ENCODE data around the gene DYNC1H1.

The DYNC1H1 gene

GRCh38 chr14:102058146-102058545, 93.8 kb downstream of the DYNC1H1 start:
- TF ChIP-seq GATA3 (IDR thresholded peaks at IDR 0.05; ENCODE audit: low read depth, low read length) = no peak
- TF ChIP-seq GATA2 (IDR thresholded peaks at IDR 0.05; ENCODE audit: low read depth, low read length) = no peak

- TF ChIP-seq GATA3 (IDR thresholded peaks at IDR 0.05; ENCODE audit: low read depth, low read length) = no peak
- no peak for TF ChIP-seq GATA2 (IDR thresholded peaks at IDR 0.05; ENCODE audit: low read depth, low read length)
Observed at GRCh38 chr14:102058961-102059360, 94.6 kb downstream of the DYNC1H1 start.

GRCh38 chr14:102063109-102063807, 98.9 kb downstream of the DYNC1H1 start:
- TF ChIP-seq GATA2 (IDR thresholded peaks at IDR 0.05; ENCODE audit: low read depth, low read length) (no peak), GATA3 (IDR thresholded peaks at IDR 0.05; ENCODE audit: low read depth, low read length) (no peak)

- TF ChIP-seq GATA3 (IDR thresholded peaks at IDR 0.05; ENCODE audit: low read depth, low read length) (no peak), GATA2 (IDR thresholded peaks at IDR 0.05; ENCODE audit: low read depth, low read length) (no peak)
Observed at GRCh38 chr14:102063808-102064429, 99.5 kb downstream of the DYNC1H1 start.

- no peak for TF ChIP-seq GATA2 (IDR thresholded peaks at IDR 0.05; ENCODE audit: low read depth, low read length)
- no peak for TF ChIP-seq GATA3 (IDR thresholded peaks at IDR 0.05; ENCODE audit: low read depth, low read length)
Observed at GRCh38 chr14:102066041-102066451, 101.7 kb downstream of the DYNC1H1 start.

- TF ChIP-seq GATA3 (IDR thresholded peaks at IDR 0.05; ENCODE audit: low read depth, low read length) = no peak
Observed at GRCh38 chr14:102071283-102071998, 107.1 kb downstream of the DYNC1H1 start.

GRCh38 chr14:102074415-102074964, 110.1 kb downstream of the DYNC1H1 start:
- no peak for TF ChIP-seq GATA2 (IDR thresholded peaks at IDR 0.05; ENCODE audit: low read depth, low read length)
- TF ChIP-seq GATA3 (IDR thresholded peaks at IDR 0.05; ENCODE audit: low read depth, low read length) = no peak

GRCh38 chr14:102075155-102075554, 110.8 kb downstream of the DYNC1H1 start:
- no peak for TF ChIP-seq GATA3 (IDR thresholded peaks at IDR 0.05; ENCODE audit: low read depth, low read length)
- TF ChIP-seq GATA2 (IDR thresholded peaks at IDR 0.05; ENCODE audit: low read depth, low read length) = no peak

- TF ChIP-seq GATA2 (IDR thresholded peaks at IDR 0.05; ENCODE audit: low read depth, low read length) (no peak), GATA3 (IDR thresholded peaks at IDR 0.05; ENCODE audit: low read depth, low read length) (no peak)
Observed at GRCh38 chr14:102077382-102077709, 113.0 kb downstream of the DYNC1H1 start.

GRCh38 chr14:102078831-102079699, 114.7 kb downstream of the DYNC1H1 start:
- no peak for TF ChIP-seq GATA2 (IDR thresholded peaks at IDR 0.05; ENCODE audit: low read depth, low read length)
- no peak for TF ChIP-seq GATA3 (IDR thresholded peaks at IDR 0.05; ENCODE audit: low read depth, low read length)

- TF ChIP-seq GATA3 (IDR thresholded peaks at IDR 0.05; ENCODE audit: low read depth, low read length) (no peak), GATA2 (IDR thresholded peaks at IDR 0.05; ENCODE audit: low read depth, low read length) (no peak)
Observed at GRCh38 chr14:102079700-102079979, 115.3 kb downstream of the DYNC1H1 start.

- no peak for TF ChIP-seq GATA3 (IDR thresholded peaks at IDR 0.05; ENCODE audit: low read depth, low read length)
- TF ChIP-seq GATA2 (IDR thresholded peaks at IDR 0.05; ENCODE audit: low read depth, low read length) = no peak
Observed at GRCh38 chr14:102080183-102081080, 116.1 kb downstream of the DYNC1H1 start.

All from SH-SY5Y (cell line).